ENCODE measurements around the gene TNFRSF4.

The TNFRSF4 gene

DNA sequence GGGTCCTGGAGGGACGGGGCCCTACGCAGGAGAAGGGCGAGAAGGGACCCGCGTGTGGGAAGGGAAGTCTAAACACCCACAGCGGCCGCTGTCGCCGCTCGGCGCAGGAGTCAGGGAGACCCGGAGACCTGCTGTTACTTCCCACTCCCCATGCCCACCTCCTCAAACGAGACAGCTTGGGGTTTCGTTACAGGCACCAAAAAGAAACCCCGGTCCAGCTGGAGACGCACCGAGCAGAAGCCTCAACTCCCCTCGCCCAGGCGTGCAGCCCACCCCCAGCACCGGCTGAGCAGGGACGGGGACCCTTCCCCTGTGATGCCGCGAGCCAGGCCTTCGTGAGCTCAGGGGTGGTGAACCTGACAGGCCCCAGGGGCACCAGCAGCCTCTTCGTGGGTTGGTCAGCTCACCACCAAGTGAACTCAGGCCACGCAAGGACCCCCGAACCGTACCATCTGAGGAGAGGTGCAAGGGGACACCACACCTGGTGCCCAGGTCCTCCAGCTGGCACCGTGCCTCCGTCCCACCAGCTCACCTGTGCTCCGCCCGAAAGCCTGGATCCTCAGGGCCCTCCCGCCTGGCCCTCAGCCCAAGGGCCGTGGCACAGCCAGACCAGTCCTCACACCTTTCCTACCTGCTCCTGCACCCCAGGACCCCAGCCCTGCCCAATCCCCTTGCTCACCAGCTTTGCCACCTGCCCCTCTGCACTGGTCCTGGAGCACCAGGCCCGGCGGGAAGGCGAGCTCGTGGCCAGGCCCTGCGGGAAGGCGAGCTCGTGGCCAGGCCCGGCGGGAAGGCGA is 12.8 kb upstream of the TNFRSF4 start:
- Histone ChIP-seq H3K4me3 (ENCODE audit: low read length, poor library complexity, severe bottlenecking) (no peak overlapping the region), H2AFZ (ENCODE audit: low read length) (no peak overlapping the region), H3K9me3 (ENCODE audit: insufficient read depth, low read depth, low read length) (no peaks in the 10 kb centered on the region), H3K4me2 (ENCODE audit: low read depth, low read length, poor library complexity, severe bottlenecking) (peak overlapping the region; percentile 37), H3F3A (ENCODE audit: low read depth) (no peaks in the 10 kb centered on the region), H3K4me1 (ENCODE audit: insufficient read depth, low read length, poor library complexity, severe bottlenecking) (peaks cover 18% of the 10 kb centered on the region), H3K79me2 (ENCODE audit: insufficient read depth, low read length) (peaks cover 72% of the 10 kb centered on the region), H3K27me3 (ENCODE audit: insufficient read depth, low read length, poor library complexity, severe bottlenecking) (no peaks in the 10 kb centered on the region), H4K20me1 (ENCODE audit: insufficient read depth, low read length, poor library complexity, severe bottlenecking) (peaks cover 32% of the 10 kb centered on the region), H3K9me2 (replicated peaks; ENCODE audit: low read depth, low read length) (no peaks in the 10 kb centered on the region), H3K36me3 (ENCODE audit: insufficient read depth, low read length) (peaks cover 28% of the 10 kb centered on the region; the same call in 1 of the 2 replicates), H3K9ac (ENCODE audit: low read depth, low read length, poor library complexity, severe bottlenecking) (no peak overlapping the region)
- no peak for TF ChIP-seq EZH2phosphoT487 (IDR thresholded peaks at IDR 0.05; ENCODE audit: borderline replicate concordance)

DNA sequence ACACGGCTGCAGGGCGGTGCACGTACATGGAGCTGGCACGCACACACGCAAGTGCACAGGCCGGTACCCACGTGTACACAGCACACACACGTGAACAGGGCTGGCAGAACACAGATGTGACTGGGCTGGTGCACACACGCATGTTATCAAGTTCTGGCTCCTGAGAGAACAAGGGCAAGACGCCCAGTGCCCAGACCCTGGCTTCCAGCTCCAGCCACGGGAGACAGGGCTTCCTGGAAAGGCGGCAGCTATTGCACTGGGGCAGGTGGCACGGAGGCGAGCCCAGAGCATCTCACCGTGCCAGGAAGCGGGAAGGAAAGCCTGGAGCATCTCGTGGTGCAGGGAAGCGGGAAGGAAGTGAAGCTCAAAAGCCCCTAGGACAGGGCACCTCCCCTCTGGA is 12.0 kb upstream of the TNFRSF4 start:
- H3K4me2 ChIP-seq (ENCODE audit: low read depth, low read length, poor library complexity, severe bottlenecking), result peak overlapping the region; percentile 37
- peaks cover 64% of the 10 kb centered on the region for H3K79me2 ChIP-seq (ENCODE audit: insufficient read depth, low read length)
- H3F3A ChIP-seq (ENCODE audit: low read depth), result no peaks in the 10 kb centered on the region
- no peaks in the 10 kb centered on the region for H3K9me2 ChIP-seq (replicated peaks; ENCODE audit: low read depth, low read length)
- H2AFZ ChIP-seq (ENCODE audit: low read length), result no peak overlapping the region
- peaks cover 32% of the 10 kb centered on the region for H4K20me1 ChIP-seq (ENCODE audit: insufficient read depth, low read length, poor library complexity, severe bottlenecking)
- H3K36me3 ChIP-seq (ENCODE audit: insufficient read depth, low read length), result peaks cover 34% of the 10 kb centered on the region; the same call in 1 of the 2 replicates
- TF ChIP-seq, protein P1, sequence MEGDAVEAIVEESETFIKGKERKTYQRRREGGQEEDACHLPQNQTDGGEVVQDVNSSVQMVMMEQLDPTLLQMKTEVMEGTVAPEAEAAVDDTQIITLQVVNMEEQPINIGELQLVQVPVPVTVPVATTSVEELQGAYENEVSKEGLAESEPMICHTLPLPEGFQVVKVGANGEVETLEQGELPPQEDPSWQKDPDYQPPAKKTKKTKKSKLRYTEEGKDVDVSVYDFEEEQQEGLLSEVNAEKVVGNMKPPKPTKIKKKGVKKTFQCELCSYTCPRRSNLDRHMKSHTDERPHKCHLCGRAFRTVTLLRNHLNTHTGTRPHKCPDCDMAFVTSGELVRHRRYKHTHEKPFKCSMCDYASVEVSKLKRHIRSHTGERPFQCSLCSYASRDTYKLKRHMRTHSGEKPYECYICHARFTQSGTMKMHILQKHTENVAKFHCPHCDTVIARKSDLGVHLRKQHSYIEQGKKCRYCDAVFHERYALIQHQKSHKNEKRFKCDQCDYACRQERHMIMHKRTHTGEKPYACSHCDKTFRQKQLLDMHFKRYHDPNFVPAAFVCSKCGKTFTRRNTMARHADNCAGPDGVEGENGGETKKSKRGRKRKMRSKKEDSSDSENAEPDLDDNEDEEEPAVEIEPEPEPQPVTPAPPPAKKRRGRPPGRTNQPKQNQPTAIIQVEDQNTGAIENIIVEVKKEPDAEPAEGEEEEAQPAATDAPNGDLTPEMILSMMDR (conservative IDR thresholded peaks at IDR 0.05; ENCODE audit: low read length), result no peak
- no peak for TF ChIP-seq EZH2phosphoT487 (IDR thresholded peaks at IDR 0.05; ENCODE audit: borderline replicate concordance)
- H3K9ac ChIP-seq (ENCODE audit: low read depth, low read length, poor library complexity, severe bottlenecking), result no peak overlapping the region
- peaks cover 18% of the 10 kb centered on the region for H3K4me1 ChIP-seq (ENCODE audit: insufficient read depth, low read length, poor library complexity, severe bottlenecking)
- no peaks in the 10 kb centered on the region for H3K9me3 ChIP-seq (ENCODE audit: insufficient read depth, low read depth, low read length)
- H3K4me3 ChIP-seq (ENCODE audit: low read length, poor library complexity, severe bottlenecking), result no peak overlapping the region
- no peaks in the 10 kb centered on the region for H3K27me3 ChIP-seq (ENCODE audit: insufficient read depth, low read length, poor library complexity, severe bottlenecking)

DNA sequence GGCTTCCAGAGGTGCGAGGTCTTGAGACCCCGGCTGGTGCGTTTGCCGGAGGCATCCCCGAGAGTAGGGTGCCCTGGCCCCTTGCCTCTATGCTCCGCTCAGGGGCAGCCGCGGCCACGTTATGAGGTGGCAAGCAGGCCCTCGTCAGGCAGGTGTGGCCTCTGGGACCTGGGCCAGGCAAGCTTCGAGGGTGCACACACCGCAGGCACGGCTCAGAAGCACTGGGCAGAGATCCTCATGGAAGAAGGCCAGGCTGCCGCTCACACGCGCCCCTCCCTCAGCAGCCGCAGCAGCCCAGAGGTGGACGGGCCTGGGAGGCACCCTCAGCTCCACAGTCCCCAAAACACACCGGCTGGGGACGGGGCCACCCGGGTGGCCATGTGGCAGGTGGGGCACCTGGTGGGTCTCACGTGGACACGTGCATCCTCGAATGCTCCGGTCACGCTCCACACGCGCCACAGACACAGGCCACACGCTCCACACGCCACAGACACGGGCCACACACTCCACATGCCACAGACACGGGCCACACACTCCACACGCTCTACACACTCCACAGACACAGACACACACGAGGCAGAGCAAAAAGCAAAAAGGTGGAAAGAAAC is 11.4 kb upstream of the TNFRSF4 start:
- peaks cover 32% of the 10 kb centered on the region for H4K20me1 ChIP-seq (ENCODE audit: insufficient read depth, low read length, poor library complexity, severe bottlenecking)
- H3K36me3 ChIP-seq (ENCODE audit: insufficient read depth, low read length), result peaks cover 40% of the 10 kb centered on the region; the same call in 1 of the 2 replicates

More for the DNA sequence above, 11.4 kb upstream of the TNFRSF4 start:
- no peak overlapping the region for H3K9ac ChIP-seq (ENCODE audit: low read depth, low read length, poor library complexity, severe bottlenecking)
- no peaks in the 10 kb centered on the region for H3K9me3 ChIP-seq (ENCODE audit: insufficient read depth, low read depth, low read length)
- no peak overlapping the region for H3K4me3 ChIP-seq (ENCODE audit: low read length, poor library complexity, severe bottlenecking)
- H2AFZ ChIP-seq (ENCODE audit: low read length), result no peak overlapping the region
- H3K27me3 ChIP-seq (ENCODE audit: insufficient read depth, low read length, poor library complexity, severe bottlenecking), result no peaks in the 10 kb centered on the region
- H3F3A ChIP-seq (ENCODE audit: low read depth), result no peaks in the 10 kb centered on the region
- TF ChIP-seq EZH2phosphoT487 (IDR thresholded peaks at IDR 0.05; ENCODE audit: borderline replicate concordance), result no peak
- TF ChIP-seq, protein P1 (conservative IDR thresholded peaks at IDR 0.05; ENCODE audit: low read length), result no peak
- H3K4me2 ChIP-seq (ENCODE audit: low read depth, low read length, poor library complexity, severe bottlenecking), result no peak overlapping the region
- H3K79me2 ChIP-seq (ENCODE audit: insufficient read depth, low read length), result peaks cover 58% of the 10 kb centered on the region
- H3K4me1 ChIP-seq (ENCODE audit: insufficient read depth, low read length, poor library complexity, severe bottlenecking), result peaks cover 18% of the 10 kb centered on the region
- H3K9me2 ChIP-seq (replicated peaks; ENCODE audit: low read depth, low read length), result no peaks in the 10 kb centered on the region

All from Loucy (cell line).